Measurements from ENCODE around the gene PCDH10.

DNA sequence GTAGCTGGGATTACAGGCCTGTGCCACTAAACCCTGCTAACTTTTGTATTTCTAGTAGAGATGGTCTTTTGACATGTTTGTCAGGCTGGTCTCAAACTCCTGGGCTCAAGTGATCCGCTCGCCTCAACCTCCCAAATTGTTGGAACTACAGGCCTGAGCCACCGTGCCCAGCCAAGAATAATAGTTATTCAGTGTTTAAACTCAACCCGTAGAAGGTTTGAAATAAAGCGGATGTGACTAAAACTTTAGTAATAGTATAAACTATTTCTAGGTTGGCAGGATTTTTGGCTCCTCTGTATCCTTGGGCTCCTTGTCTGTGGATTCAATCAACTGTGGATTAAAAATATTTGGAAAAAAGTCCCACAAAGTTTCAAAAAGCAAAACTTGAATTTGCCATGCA, 37.8 kb downstream of the PCDH10 start:
- no peak for TF ChIP-seq POLR2A (IDR thresholded peaks at IDR 0.05)
- TF ChIP-seq, protein P1, sequence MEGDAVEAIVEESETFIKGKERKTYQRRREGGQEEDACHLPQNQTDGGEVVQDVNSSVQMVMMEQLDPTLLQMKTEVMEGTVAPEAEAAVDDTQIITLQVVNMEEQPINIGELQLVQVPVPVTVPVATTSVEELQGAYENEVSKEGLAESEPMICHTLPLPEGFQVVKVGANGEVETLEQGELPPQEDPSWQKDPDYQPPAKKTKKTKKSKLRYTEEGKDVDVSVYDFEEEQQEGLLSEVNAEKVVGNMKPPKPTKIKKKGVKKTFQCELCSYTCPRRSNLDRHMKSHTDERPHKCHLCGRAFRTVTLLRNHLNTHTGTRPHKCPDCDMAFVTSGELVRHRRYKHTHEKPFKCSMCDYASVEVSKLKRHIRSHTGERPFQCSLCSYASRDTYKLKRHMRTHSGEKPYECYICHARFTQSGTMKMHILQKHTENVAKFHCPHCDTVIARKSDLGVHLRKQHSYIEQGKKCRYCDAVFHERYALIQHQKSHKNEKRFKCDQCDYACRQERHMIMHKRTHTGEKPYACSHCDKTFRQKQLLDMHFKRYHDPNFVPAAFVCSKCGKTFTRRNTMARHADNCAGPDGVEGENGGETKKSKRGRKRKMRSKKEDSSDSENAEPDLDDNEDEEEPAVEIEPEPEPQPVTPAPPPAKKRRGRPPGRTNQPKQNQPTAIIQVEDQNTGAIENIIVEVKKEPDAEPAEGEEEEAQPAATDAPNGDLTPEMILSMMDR (IDR thresholded peaks at IDR 0.05): no peak

Data from Peyer's patch (tissue), 4 donors.